Measurements from ENCODE around the gene RECQL.

- TF ChIP-seq, protein P1, sequence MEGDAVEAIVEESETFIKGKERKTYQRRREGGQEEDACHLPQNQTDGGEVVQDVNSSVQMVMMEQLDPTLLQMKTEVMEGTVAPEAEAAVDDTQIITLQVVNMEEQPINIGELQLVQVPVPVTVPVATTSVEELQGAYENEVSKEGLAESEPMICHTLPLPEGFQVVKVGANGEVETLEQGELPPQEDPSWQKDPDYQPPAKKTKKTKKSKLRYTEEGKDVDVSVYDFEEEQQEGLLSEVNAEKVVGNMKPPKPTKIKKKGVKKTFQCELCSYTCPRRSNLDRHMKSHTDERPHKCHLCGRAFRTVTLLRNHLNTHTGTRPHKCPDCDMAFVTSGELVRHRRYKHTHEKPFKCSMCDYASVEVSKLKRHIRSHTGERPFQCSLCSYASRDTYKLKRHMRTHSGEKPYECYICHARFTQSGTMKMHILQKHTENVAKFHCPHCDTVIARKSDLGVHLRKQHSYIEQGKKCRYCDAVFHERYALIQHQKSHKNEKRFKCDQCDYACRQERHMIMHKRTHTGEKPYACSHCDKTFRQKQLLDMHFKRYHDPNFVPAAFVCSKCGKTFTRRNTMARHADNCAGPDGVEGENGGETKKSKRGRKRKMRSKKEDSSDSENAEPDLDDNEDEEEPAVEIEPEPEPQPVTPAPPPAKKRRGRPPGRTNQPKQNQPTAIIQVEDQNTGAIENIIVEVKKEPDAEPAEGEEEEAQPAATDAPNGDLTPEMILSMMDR (conservative IDR thresholded peaks at IDR 0.05) = no peak
- no peak for TF ChIP-seq EZH2 (IDR thresholded peaks at IDR 0.05; ENCODE audit: low read depth)
These were observed 36.7 kb upstream of the RECQL start for GRCh38 chr12:21538061-21538653.

Measured in PC-9 (cell line).